CD14-positive monocyte (primary cell): ENCODE measurements around the gene SLC35E4. TPM values are rescaled to one million over a fixed set of nuclear protein-coding genes. Genes with fewer than 3 reads are reported as not detected.

ENCODE experiments used
- DNase-seq, 3 donors: peaks; one replicate each; pipeline ENCODE4 v3.0.0-alpha.2; 2011 to 2022
- H2AFZ ChIP-seq: 2 replicates; pipeline ENCODE4 v1.6.0; 2012; ENCODE audit warnings: mild to moderate bottlenecking, low read depth, low read length, inconsistent platforms; ENCODE audit not compliant: insufficient read depth, poor library complexity, severe bottlenecking
- H3K27ac ChIP-seq, 2 donors: 1 replicate in 1 of 2; 2 replicates in 1 of 2; pipeline ENCODE4 v1.5.1; 2012 to 2013; ENCODE audit warnings: low read length in 2 of 2, control low read depth in 1 of 2, inconsistent platforms in 1 of 2, low read depth in 1 of 2, mild to moderate bottlenecking in 1 of 2
- H3K27me3 ChIP-seq, 2 donors: one replicate each; pipeline versions ENCODE4 v1.6.0 to v1.6.1; 2011 to 2013; ENCODE audit warnings: low read length in 2 of 2; ENCODE audit not compliant: control insufficient read depth in 2 of 2, insufficient read depth in 2 of 2
- H3K36me3 ChIP-seq, 2 donors: replicated peaks in 1 of 2; 1 replicate in 1 of 2; 2 replicates in 1 of 2; pipeline versions ENCODE4 v1.5.1 to v1.6.1; 2012 to 2013; ENCODE audit warnings: low read length in 2 of 2, control low read depth in 1 of 2, inconsistent platforms in 1 of 2, mild to moderate bottlenecking in 1 of 2; ENCODE audit not compliant: insufficient read depth in 2 of 2, control insufficient read depth in 1 of 2
- H3K4me1 ChIP-seq, 2 donors: 1 replicate in 1 of 2; 2 replicates in 1 of 2; pipeline versions ENCODE4 v1.5.1 to v1.6.1; 2012 to 2013; ENCODE audit warnings: low read length in 2 of 2, control low read depth in 1 of 2, inconsistent platforms in 1 of 2, mild to moderate bottlenecking in 1 of 2, moderate library complexity in 1 of 2; ENCODE audit not compliant: insufficient read depth in 2 of 2, control insufficient read depth in 1 of 2
- H3K4me2 ChIP-seq: replicated peaks from 2 replicates; pipeline ENCODE3; 2012; ENCODE audit warnings: low read length, moderate library complexity, mild to moderate bottlenecking; ENCODE audit not compliant: poor library complexity, severe bottlenecking; ENCODE audit errors: extremely low read depth
- H3K4me3 ChIP-seq, 3 experiments: fragments of 200-600 bp in 1 of 3; sonication (generic) in 1 of 3; replicated peaks in 1 of 3; 1 replicate in 2 of 3; 2 replicates in 1 of 3; pipeline ENCODE4 v1.5.1; 2011 to 2013; ENCODE audit warnings: low read length in 3 of 3, mild to moderate bottlenecking in 3 of 3, control low read depth in 2 of 3, low read depth in 2 of 3, inconsistent platforms in 1 of 3, moderate library complexity in 1 of 3
- H3K79me2 ChIP-seq: 2 replicates; pipeline ENCODE4 v1.6.0; 2012; ENCODE audit warnings: mild to moderate bottlenecking, control low read depth, inconsistent platforms, low read length, moderate library complexity; ENCODE audit not compliant: insufficient read depth
- H3K9ac ChIP-seq: 2 replicates; pipeline ENCODE4 v1.6.0; 2017; ENCODE audit warnings: low read length, mild to moderate bottlenecking; ENCODE audit not compliant: insufficient read depth, poor library complexity, severe bottlenecking
- H3K9me3 ChIP-seq, 2 donors: replicated peaks in 1 of 2; 1 replicate in 1 of 2; 2 replicates in 1 of 2; pipeline versions ENCODE4 v1.5.1 to v1.6.1; 2012 to 2013; ENCODE audit warnings: low read length in 2 of 2, control low read depth in 1 of 2; ENCODE audit not compliant: control insufficient read depth in 1 of 2, insufficient read depth in 1 of 2
- H4K20me1 ChIP-seq: 2 replicates; pipeline ENCODE4 v1.6.0; 2012; ENCODE audit warnings: mild to moderate bottlenecking, low read length, control low read depth, moderate library complexity; ENCODE audit not compliant: insufficient read depth
- H3K27ac Mint-ChIP-seq, 7 donors: one replicate each; pipeline ENCODE4 v1.8.0; 2020; ENCODE audit warnings: mild to moderate bottlenecking in 7 of 7, mixed read lengths in 7 of 7, moderate library complexity in 6 of 7, inconsistent platforms in 2 of 7
- H3K27me3 Mint-ChIP-seq, 3 donors: one replicate each; pipeline ENCODE4 v1.8.0; 2021 to 2022; ENCODE audit warnings: low read depth in 3 of 3, mild to moderate bottlenecking in 3 of 3, mixed read lengths in 3 of 3, moderate library complexity in 3 of 3, inconsistent platforms in 1 of 3
- H3K36me3 Mint-ChIP-seq, 2 donors: one replicate each; pipeline ENCODE4 v1.8.0; 2020; ENCODE audit warnings: mixed read lengths in 2 of 2, inconsistent platforms in 1 of 2, mild to moderate bottlenecking in 1 of 2
- H3K4me1 Mint-ChIP-seq: one replicate; pipeline ENCODE4 v1.8.0; 2020; ENCODE audit warnings: mild to moderate bottlenecking, mixed read lengths
- H3K4me3 Mint-ChIP-seq, 2 donors: one replicate each; pipeline ENCODE4 v1.8.0; 2020; ENCODE audit warnings: mild to moderate bottlenecking in 2 of 2, mixed read lengths in 2 of 2, moderate library complexity in 1 of 2
- H3K9me3 Mint-ChIP-seq, 7 donors: one replicate each; pipeline ENCODE4 v1.8.0; 2020 to 2022; ENCODE audit warnings: mixed read lengths in 7 of 7, mild to moderate bottlenecking in 6 of 7, moderate library complexity in 6 of 7, inconsistent platforms in 2 of 7
- CTCF ChIP-seq: fragments of 200-600 bp; IDR thresholded peaks from one replicate; pipeline ENCODE4 v1.8.0; 2022; ENCODE audit warnings: antibody characterized with exemption, mild to moderate bottlenecking
- WGBS: methylation state at CpG from one replicate; pipeline ENCODE4 v1.1.5; 2013; ENCODE audit warnings: missing lambda C conversion rate; ENCODE audit not compliant: insufficient coverage; 5-methylcytosine and 5-hydroxymethylcytosine counted together
- intact Hi-C, 2 donors: fragments of 100-400 bp; cut with micrococcal nuclease; formaldehyde crosslinking; loops; one replicate each; pipeline versions ENCODE4 v1.15.0 to v1.15.1; 2023
- polyA plus RNA-seq, 3 donors: library from polyadenylated mRNA; depleted of rRNA in 1 of 3; unstranded in 2 of 3; stranded (reverse) in 1 of 3; fragments of 300-500 nt in 2 of 3; fragments of >200 nt in 1 of 3; fragmentation: Illumina TruSeq in 2 of 3; gene quantifications; 1 replicate in 2 of 3; 2 replicates in 1 of 3; pipeline ENCODE4 v1.2.3, GENCODE V29; 2012 to 2021

SLC35E4 gene
- polyA plus RNA-seq, 3 donors, result 1.4 to 2.4 (median 1.6) TPM

- H3K36me3 Mint-ChIP-seq, result peaks cover 18 to 19% of the 10 kb centered on the region in 2 donors
- H3K4me2 ChIP-seq, result peak overlapping the region; percentile 89
- H2AFZ ChIP-seq, result peak overlapping the region; percentile 92
- H3K27ac Mint-ChIP-seq, result peak overlapping the region in 4 of 7 donors; percentile 75 to 93 (median 85)
- WGBS, result 44% methylated on average over 10 of the region's 10 CpGs
- peaks cover 15 to 23% of the 10 kb centered on the region in 2 donors for H3K36me3 ChIP-seq
- no peak for DNase-seq
- H3K27me3 ChIP-seq, result peaks cover 6 to 11% of the 10 kb centered on the region in 2 donors
- H3K4me3 ChIP-seq, result peak overlapping the region; percentile 80 to 93 (median 92)
- H3K9ac ChIP-seq, result peak overlapping the region; percentile 77
- no peaks in the 10 kb centered on the region for H3K9me3 ChIP-seq
- peaks cover 26% of the 10 kb centered on the region for H3K4me1 Mint-ChIP-seq
- no peak for TF ChIP-seq CTCF
- H3K27ac ChIP-seq, result no peak overlapping the region
- H4K20me1 ChIP-seq, result peaks cover 12% of the 10 kb centered on the region
- H3K4me1 ChIP-seq, result peaks cover 19 to 26% of the 10 kb centered on the region in 2 donors
- intact Hi-C loops, result loop anchor here in 1 of 2 donors (5.0 kb wide), 1 partner anchor 76 kb away; the partner anchor contains the start of gene PES1
- peaks cover 12 to 23% (median 17%) of the 10 kb centered on the region in 3 donors for H3K27me3 Mint-ChIP-seq
- H3K4me3 Mint-ChIP-seq, result peak overlapping the region; percentile 91 to 97
- peaks cover 0 to 2% (median 0%) of the 10 kb centered on the region in 7 donors for H3K9me3 Mint-ChIP-seq
- H3K79me2 ChIP-seq, result peaks cover 4% of the 10 kb centered on the region
Measured at GRCh38 chr22:30668386-30668710, 32.8 kb downstream of the SLC35E4 start.

GRCh38 chr22:30671071-30671470 lies 35.5 kb downstream of the SLC35E4 start:
- Histone ChIP-seq H3K4me3 (no peak overlapping the region), H3K9ac (no peak overlapping the region), H3K27ac (no peak overlapping the region), H3K79me2 (peaks cover 4% of the 10 kb centered on the region), H2AFZ (no peak overlapping the region), H3K36me3 (no peaks in the 10 kb centered on the region), H3K27me3 (peaks cover 6 to 11% of the 10 kb centered on the region in 2 donors), H3K9me3 (no peaks in the 10 kb centered on the region), H4K20me1 (no peaks in the 10 kb centered on the region), H3K4me2 (no peak overlapping the region), H3K4me1 (peaks cover 19 to 21% of the 10 kb centered on the region in 2 donors)
- no CpG with 5 or more reads among the region's 3 CpGs for WGBS
- no peak overlapping the region for H3K27ac Mint-ChIP-seq
- H3K4me3 Mint-ChIP-seq, result no peak overlapping the region
- peaks cover 2 to 5% of the 10 kb centered on the region in 2 donors for H3K36me3 Mint-ChIP-seq
- peaks cover 23% of the 10 kb centered on the region for H3K4me1 Mint-ChIP-seq
- DNase-seq, result no peak
- peaks cover 0 to 2% (median 0%) of the 10 kb centered on the region in 7 donors for H3K9me3 Mint-ChIP-seq
- H3K27me3 Mint-ChIP-seq, result peaks cover 12 to 25% (median 17%) of the 10 kb centered on the region in 3 donors
- TF ChIP-seq CTCF, result no peak
- intact Hi-C loops, result no loop called here
